Muscle layer of duodenum (tissue), 2 donors: ENCODE data around the gene CDIP1.

Experiments
- H3K27ac ChIP-seq: one replicate; pipeline ENCODE4 v1.7.0; 2013; ENCODE audit warnings: mild to moderate bottlenecking, low read length
- H3K27me3 ChIP-seq: one replicate; pipeline ENCODE4 v1.7.0; 2013; ENCODE audit warnings: low read depth, mild to moderate bottlenecking, control low read depth, low read length
- H3K36me3 ChIP-seq, 2 donors: one replicate each; pipeline ENCODE4 v1.7.0; 2013; ENCODE audit warnings: low read length in 2 of 2, control low read depth in 1 of 2, mild to moderate bottlenecking in 1 of 2; ENCODE audit not compliant: insufficient read depth in 2 of 2, control insufficient read depth in 1 of 2
- H3K4me1 ChIP-seq, 2 donors: one replicate each; pipeline ENCODE4 v1.7.0; 2013; ENCODE audit warnings: low read length in 2 of 2, mild to moderate bottlenecking in 2 of 2, control low read depth in 1 of 2, moderate library complexity in 1 of 2; ENCODE audit not compliant: insufficient read depth in 2 of 2, control insufficient read depth in 1 of 2
- H3K4me3 ChIP-seq, 2 donors: one replicate each; pipeline ENCODE4 v1.7.0; 2013; ENCODE audit warnings: low read length in 2 of 2, low read depth in 1 of 2, mild to moderate bottlenecking in 1 of 2
- H3K9me3 ChIP-seq, 2 donors: one replicate each; pipeline ENCODE4 v1.7.0; 2013; ENCODE audit warnings: low read length in 2 of 2, control low read depth in 1 of 2, mild to moderate bottlenecking in 1 of 2; ENCODE audit not compliant: control insufficient read depth in 1 of 2
- donor health status: healthy.

CDIP1 gene

DNA sequence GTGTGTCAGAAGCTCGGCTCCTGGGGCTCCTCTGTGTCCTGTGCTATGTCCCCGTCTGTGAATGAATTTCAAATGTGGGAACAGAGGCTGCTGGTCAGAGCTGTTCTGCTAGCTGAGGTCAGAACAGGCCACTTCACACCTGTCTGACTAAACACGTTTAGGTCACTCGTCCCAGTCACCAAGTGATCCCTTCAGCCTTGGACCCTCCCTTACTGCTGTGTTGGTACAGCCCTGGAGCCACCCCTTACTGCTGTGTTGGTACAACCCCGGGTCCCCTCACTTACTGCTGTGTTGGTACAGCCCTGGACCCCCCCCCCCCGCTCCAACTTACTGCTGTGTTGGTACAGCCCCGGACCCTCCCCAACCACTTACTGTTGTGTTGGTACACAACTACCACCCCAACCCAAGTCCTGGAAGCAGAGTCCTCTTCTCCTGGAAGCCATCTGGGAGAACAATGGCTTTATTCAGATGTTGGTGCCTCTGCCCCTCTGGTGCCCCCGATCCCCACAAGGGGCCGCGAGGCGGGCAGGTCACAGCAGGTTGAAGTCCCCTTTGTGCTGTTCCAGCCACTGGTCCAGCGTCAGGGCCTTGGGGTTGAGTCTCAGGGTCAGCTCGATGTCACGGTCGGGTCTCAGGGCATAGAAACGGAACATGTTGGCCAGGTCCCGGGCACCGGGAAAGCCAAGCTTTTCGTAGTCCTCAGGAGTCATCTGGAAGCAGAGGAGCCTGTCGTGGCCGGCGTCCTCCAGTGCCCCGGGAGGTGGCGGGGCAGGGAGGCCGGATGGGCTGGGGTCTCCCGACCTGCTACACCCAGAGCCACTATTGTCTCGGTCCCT lies 77.1 kb downstream of the CDIP1 start:
- Histone ChIP-seq H3K4me3 (no peak overlapping the region), H3K9me3 (no peaks in the 10 kb centered on the region), H3K4me1 (no peaks in the 10 kb centered on the region), H3K36me3 (peaks cover 20 to 47% of the 10 kb centered on the region in 2 donors), H3K27me3 (no peaks in the 10 kb centered on the region), H3K27ac (no peak overlapping the region)

DNA sequence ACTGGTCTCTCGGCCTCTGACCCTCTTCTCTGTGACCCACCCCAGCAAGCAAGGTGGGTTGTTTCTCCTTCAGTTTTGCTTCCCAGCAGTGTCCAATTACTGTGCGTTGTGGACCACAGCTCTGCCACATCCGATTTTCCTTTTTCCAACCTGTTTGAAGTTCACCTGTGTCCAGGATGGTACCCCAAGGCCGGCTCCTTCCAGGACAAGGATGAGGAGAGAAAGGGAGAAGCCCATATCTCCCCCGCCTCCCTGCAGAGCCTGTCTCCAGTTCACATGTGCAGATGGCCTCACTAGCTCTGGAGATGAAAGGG lies 77.7 kb downstream of the CDIP1 start:
- no peaks in the 10 kb centered on the region for H3K9me3 ChIP-seq
- no peak overlapping the region for H3K27ac ChIP-seq
- peaks cover 25 to 47% of the 10 kb centered on the region in 2 donors for H3K36me3 ChIP-seq
- H3K4me1 ChIP-seq, result no peaks in the 10 kb centered on the region
- no peak overlapping the region for H3K4me3 ChIP-seq
- no peaks in the 10 kb centered on the region for H3K27me3 ChIP-seq
